NCI-H2171 (cell line): ENCODE results near the gene KLHL28.

ENCODE experiments used
- DNase-seq: peaks from one replicate; lab custom pipeline; 2025; lab: John Stamatoyannopoulos, UW

KLHL28 gene

GRCh38 chr14:44961554-44962333, at the start of gene KLHL28, which contains the start of gene TOGARAM1:
Gene KLHL28 (minus strand): TSS chr14:44961947. CDS start chr14:44945928, 16,019 bp downstream.
Gene TOGARAM1 (plus strand): TSS chr14:44962190. CDS start chr14:44962422, 232 bp downstream.
- DNase-seq: peak; percentile 99

- no peak for DNase-seq
These were observed 42.2 kb upstream of the KLHL28 start for GRCh38 chr14:45003924-45004323.

GRCh38 chr14:44995770-44996294, 34.1 kb upstream of the KLHL28 start:
- no peak for DNase-seq

- DNase-seq: no peak
These were observed 33.4 kb upstream of the KLHL28 start for GRCh38 chr14:44995196-44995595.

GRCh38 chr14:44990533-44990932, 28.8 kb upstream of the KLHL28 start:
- no peak for DNase-seq

- no peak for DNase-seq
These were observed 28.0 kb upstream of the KLHL28 start for GRCh38 chr14:44989497-44990440.

- DNase-seq: peak; percentile 84
These were observed 26.9 kb upstream of the KLHL28 start for GRCh38 chr14:44988694-44989093.

GRCh38 chr14:44982594-44982993, 20.8 kb upstream of the KLHL28 start:
- no peak for DNase-seq

- no peak for DNase-seq
These were observed 19.5 kb upstream of the KLHL28 start for GRCh38 chr14:44981198-44981597.

- DNase-seq: no peak
These were observed 18.1 kb upstream of the KLHL28 start for GRCh38 chr14:44979740-44980356.

GRCh38 chr14:44979273-44979672, 17.5 kb upstream of the KLHL28 start:
- DNase-seq: no peak

GRCh38 chr14:44971459-44971858, 9.7 kb upstream of the KLHL28 start:
- DNase-seq: no peak

GRCh38 chr14:44970907-44971306, 9.2 kb upstream of the KLHL28 start:
- DNase-seq: no peak

GRCh38 chr14:44968714-44969113, 7.0 kb upstream of the KLHL28 start:
- no peak for DNase-seq

GRCh38 chr14:44966601-44967336, 5.0 kb upstream of the KLHL28 start:
- DNase-seq: peak; percentile 16

- no peak for DNase-seq
These were observed 2.1 kb upstream of the KLHL28 start for GRCh38 chr14:44963775-44964380.

- DNase-seq: no peak
These were observed 1.3 kb upstream of the KLHL28 start for GRCh38 chr14:44963044-44963528.

- DNase-seq: peak; percentile 70
These were observed 742 bp upstream of the KLHL28 start for GRCh38 chr14:44962334-44963043.

GRCh38 chr14:44961151-44961553, 595 bp downstream of the KLHL28 start:
- DNase-seq: peak; percentile 70

GRCh38 chr14:44960646-44961045, 1.1 kb downstream of the KLHL28 start:
- DNase-seq: no peak
